Skeletal muscle satellite cell (primary cell): ENCODE data around the gene BTG4.

Source experiments
- H3K27me3 ChIP-seq: 2 replicates; pipeline ENCODE4 v1.7.0; 2013; ENCODE audit warnings: low read length; ENCODE audit not compliant: control insufficient read depth, insufficient read depth
- H3K36me3 ChIP-seq: 2 replicates; pipeline ENCODE4 v1.7.0; 2013; ENCODE audit warnings: mild to moderate bottlenecking, control low read depth, low read length; ENCODE audit not compliant: insufficient read depth
- H3K4me1 ChIP-seq: 2 replicates; pipeline ENCODE4 v1.7.0; 2013; ENCODE audit warnings: low read length; ENCODE audit not compliant: control insufficient read depth, insufficient read depth
- H3K4me2 ChIP-seq: 2 replicates; pipeline ENCODE4 v1.7.0; 2013; ENCODE audit warnings: mild to moderate bottlenecking, low read length
- H3K4me3 ChIP-seq: 2 replicates; pipeline ENCODE4 v1.7.0; 2013; ENCODE audit warnings: low read length
- H3K9ac ChIP-seq: 2 replicates; pipeline ENCODE4 v1.7.0; 2013; ENCODE audit warnings: mild to moderate bottlenecking, low read depth, low read length, moderate library complexity
- H3K9me3 ChIP-seq: replicated peaks from 2 replicates; pipeline ENCODE4 v1.7.0; 2013; ENCODE audit warnings: mild to moderate bottlenecking, control low read depth, low read length

BTG4 gene

DNA sequence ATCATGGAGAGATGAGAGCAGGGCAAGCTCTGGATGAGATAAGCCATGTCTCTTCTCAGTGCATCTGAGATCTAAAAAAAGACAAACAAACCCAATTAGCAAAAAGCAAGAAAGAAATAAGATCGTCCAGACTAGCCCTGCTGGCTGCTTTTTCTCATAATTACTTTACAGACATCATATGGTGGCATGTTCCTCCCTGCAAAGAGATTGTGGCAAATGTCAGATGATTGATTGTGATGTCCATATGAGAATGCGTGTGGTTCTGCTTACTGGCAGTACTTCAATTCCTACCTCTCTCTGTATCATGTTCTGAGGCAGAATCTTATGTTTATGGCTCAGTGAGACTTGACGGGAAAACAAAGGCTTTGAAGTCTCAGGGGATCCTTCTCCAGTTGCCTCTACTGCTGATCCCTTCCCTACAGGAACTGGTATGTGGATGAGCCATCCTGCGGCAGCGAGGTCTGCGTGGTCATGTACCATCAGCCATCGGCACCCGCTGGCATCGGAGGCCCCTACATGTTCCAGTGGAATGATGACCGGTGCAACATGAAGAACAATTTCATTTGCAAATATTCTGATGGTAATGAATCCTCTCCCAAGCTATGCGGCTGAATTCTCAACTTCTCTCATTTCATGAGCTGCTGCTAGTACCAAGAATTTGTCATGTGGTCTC lies 37.1 kb upstream of the BTG4 start:
- Histone ChIP-seq H3K9ac (no peak overlapping the region), H3K4me3 (no peak overlapping the region), H3K27me3 (no peaks in the 10 kb centered on the region), H3K4me2 (no peak overlapping the region), H3K4me1 (peaks cover 7% of the 10 kb centered on the region), H3K36me3 (peaks cover 50% of the 10 kb centered on the region), H3K9me3 (no peaks in the 10 kb centered on the region)

DNA sequence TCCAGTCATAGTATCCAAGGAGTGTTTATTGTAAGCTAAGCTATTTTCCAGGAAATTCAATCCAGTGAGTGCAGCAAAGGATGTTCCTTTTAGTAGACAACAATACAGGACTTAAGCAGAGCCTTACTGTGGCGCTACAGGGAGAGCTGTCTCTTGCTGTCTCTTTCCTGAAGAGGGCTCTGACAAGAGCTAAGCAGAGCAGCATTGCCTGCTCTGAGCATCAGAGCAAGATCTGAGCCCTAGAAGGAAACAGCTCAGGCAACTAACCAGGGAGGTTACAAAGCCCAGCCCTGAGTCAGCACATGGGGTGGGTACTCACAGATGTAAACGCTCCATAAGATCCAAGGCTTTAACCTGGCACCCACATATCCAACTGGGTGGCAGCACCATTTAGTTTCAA lies 36.3 kb upstream of the BTG4 start:
- Histone ChIP-seq H3K27me3 (no peaks in the 10 kb centered on the region), H3K4me3 (no peak overlapping the region), H3K36me3 (peaks cover 55% of the 10 kb centered on the region), H3K4me2 (no peak overlapping the region), H3K4me1 (no peaks in the 10 kb centered on the region), H3K9me3 (no peaks in the 10 kb centered on the region), H3K9ac (no peak overlapping the region)

DNA sequence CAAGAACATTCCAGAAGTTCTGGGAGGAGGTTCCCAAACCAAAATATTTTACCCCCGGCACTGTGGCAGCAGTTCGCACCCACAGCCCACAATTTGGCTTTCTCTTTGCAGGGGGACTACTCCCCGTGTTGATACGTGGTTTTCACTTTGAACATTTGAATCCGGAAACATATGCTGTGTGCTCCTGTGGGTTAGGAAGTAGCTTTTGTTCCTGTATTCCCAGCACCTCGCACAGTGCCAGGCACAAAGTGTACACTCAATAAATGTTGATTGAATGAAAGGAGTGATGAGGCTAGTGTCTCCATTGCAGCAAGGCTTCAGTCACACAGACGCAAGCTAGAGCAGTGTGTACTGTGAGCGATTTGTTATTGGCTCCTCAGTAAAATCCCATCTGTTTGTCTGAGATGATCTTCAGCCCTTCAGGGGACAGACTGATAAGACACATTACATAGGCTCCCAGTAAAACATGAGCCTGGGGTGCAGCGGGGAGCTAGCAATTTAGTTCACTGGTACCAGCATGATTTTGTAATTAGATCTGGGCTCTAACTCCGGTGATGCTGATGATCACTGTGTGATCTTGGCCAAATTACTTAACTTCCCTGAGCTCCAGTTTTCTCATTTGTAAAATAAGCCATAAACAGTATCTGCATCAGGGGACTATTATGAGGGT lies 30.6 kb upstream of the BTG4 start:
- peaks cover 34% of the 10 kb centered on the region for H3K36me3 ChIP-seq
- H3K9ac ChIP-seq, result no peak overlapping the region
- H3K27me3 ChIP-seq, result no peaks in the 10 kb centered on the region
- no peaks in the 10 kb centered on the region for H3K9me3 ChIP-seq
- H3K4me1 ChIP-seq, result peaks cover 21% of the 10 kb centered on the region
- H3K4me2 ChIP-seq, result no peak overlapping the region
- H3K4me3 ChIP-seq, result no peak overlapping the region

DNA sequence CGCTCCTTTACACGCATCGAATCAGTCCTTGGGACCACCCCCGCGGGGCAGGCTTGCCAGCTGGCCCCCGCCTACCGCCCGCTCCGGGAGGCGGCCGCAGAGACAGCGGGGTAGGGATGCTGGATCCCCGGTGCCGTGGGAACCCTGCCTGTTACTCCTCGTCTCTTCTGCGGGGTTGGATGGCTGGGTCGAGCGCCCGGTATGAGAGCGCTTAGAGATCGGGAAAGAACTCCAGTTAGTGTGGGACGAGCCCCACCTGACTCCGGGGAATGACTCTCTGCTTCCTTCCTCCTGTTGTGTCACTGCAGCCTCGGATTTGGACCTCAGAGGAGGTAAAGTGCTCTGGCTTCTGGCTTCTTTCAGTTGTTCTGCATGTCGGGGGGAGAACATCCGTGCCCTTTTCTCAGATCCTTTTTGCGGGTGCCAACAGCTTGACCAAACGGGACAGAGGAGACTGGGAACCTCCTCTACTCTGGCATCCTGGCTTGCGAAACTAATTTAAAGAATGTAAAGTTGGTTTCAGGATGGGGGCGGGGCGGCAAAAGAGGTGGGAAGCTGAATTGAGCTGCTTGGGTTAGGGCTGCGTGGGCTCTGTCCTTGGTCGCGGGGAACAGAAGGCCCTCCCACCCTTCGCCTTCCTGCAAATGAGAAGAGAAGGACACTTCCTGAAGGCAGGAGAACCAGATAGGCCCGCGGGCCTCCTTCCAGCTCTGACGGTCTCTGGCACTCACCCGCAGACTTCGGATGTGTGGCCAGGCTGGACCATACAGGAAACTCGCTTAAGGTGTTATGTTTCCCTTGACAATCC lies 29.3 kb upstream of the BTG4 start:
- no peaks in the 10 kb centered on the region for H3K9me3 ChIP-seq
- peak overlapping the region; percentile 99 for H3K4me2 ChIP-seq
- H3K4me1 ChIP-seq, result peaks cover 21% of the 10 kb centered on the region
- no peaks in the 10 kb centered on the region for H3K27me3 ChIP-seq
- peaks cover 23% of the 10 kb centered on the region for H3K36me3 ChIP-seq
- peak overlapping the region; percentile 78 for H3K4me3 ChIP-seq
- H3K9ac ChIP-seq, result peak overlapping the region; percentile 76

DNA sequence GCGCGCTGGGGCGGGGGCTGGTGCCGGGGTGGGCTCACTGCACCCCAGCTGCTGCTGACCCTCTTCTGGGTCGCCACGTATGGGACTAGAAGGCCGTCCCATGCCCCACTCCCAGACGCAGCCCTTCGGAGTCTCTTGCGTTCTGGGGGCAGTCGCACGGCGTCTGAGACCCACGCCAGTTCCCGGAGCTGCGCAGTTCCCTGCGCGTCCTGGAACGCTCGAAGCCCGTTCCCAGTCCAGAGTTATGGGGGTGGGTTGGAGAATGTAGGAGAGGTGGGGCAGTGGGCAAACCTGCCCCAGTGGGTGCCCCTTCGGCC lies 28.7 kb upstream of the BTG4 start:
- H3K9ac ChIP-seq, result peak overlapping the region; percentile 76

DNA sequence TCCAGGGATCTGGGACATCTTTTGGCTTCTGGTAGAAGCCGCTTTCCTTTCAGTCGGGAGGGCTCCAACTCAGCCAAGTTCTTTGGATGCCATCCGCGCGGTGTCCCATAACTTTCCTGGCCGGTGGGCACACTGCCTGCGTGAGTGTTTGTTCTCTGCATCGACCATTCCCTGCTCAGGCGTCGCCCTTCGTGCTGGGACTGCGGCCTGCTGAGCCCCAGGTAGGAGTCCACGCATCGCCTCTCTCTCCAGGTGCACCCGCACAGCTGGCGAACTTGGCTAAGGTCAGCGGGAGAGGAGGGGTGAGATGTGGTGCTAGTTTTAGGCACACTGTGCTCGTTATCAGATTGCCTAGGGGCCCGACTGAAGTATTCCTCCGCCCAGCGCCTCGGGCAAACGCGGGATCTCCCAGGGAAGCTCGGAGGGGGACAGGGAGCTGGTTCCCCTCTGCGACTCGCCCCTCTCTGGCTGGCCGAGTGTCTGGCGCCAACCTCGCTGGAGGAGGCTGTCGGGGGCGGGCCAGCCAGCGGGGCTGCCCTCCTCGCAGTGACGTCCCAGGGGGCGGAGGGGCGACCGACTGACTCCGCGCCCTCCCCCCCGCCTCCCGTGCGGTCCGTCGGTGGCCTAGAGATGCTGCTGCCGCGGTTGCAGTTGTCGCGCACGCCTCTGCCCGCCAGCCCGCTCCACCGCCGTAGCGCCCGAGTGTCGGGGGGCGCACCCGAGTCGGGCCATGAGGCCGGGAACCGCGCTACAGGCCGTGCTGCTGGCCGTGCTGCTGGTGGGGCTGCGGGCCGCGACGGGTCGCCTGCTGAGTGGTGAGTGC lies 28.1 kb upstream of the BTG4 start, which contains the start of gene LAYN:
LAYN (plus strand) TSS at position 607 of the 823 bp plus-strand sequence; CDS start at position 731, 124 bp downstream.
- Histone ChIP-seq H3K4me3 (peak within 1 kb of the TSS; percentile 78), H3K4me2 (peak within 1 kb of the TSS; percentile 99), H3K4me1 (peaks cover 21% of the 10 kb centered on the region), H3K27me3 (no peaks in the 10 kb centered on the region), H3K36me3 (peaks cover 11% of the 10 kb centered on the region), H3K9ac (peak within 1 kb of the TSS; percentile 76), H3K9me3 (no peaks in the 10 kb centered on the region)

More for the DNA sequence above, 28.7 kb upstream of the BTG4 start:
- H3K36me3 ChIP-seq, result peaks cover 17% of the 10 kb centered on the region
- H3K4me1 ChIP-seq, result peaks cover 21% of the 10 kb centered on the region
- H3K4me3 ChIP-seq, result peak overlapping the region; percentile 78
- no peaks in the 10 kb centered on the region for H3K9me3 ChIP-seq
- H3K4me2 ChIP-seq, result peak overlapping the region; percentile 99
- no peaks in the 10 kb centered on the region for H3K27me3 ChIP-seq

DNA sequence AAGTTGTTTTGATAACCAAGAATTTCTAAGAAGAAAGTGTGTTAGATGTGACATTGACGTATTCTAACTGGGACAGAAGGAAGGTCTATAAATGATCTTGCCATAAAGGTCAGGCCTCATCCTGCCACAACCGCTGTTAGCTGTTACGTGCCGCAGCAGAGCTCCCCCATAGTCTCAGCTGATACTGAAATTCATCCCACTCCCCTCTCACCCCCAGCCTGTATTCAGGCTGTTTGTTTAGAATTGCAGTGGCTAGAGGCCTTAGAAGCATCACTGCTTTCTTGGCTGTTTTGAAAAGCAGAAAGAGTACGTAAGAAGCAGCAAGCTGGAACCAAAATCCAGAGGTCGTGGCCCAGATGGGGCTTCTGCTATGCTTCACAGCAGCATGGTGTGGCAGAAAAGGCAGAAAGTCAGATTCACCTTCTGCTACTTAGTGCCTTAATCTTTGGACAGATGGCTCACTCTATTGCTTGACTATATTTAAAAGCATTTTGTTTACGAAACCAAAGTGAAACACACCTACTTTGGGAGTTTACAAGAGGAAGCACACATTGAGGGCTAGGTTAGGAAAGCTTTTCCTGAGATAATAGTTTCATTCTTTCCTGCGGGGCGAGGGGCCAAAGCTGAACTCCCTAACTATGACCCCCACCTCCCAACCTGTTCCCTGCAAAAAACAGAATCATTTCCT lies 27.4 kb upstream of the BTG4 start:
- Histone ChIP-seq H3K4me2 (peak overlapping the region; percentile 99), H3K9ac (peak overlapping the region; percentile 76), H3K9me3 (no peaks in the 10 kb centered on the region), H3K36me3 (peaks cover 7% of the 10 kb centered on the region), H3K27me3 (no peaks in the 10 kb centered on the region), H3K4me3 (peak overlapping the region; percentile 78), H3K4me1 (peaks cover 29% of the 10 kb centered on the region)

DNA sequence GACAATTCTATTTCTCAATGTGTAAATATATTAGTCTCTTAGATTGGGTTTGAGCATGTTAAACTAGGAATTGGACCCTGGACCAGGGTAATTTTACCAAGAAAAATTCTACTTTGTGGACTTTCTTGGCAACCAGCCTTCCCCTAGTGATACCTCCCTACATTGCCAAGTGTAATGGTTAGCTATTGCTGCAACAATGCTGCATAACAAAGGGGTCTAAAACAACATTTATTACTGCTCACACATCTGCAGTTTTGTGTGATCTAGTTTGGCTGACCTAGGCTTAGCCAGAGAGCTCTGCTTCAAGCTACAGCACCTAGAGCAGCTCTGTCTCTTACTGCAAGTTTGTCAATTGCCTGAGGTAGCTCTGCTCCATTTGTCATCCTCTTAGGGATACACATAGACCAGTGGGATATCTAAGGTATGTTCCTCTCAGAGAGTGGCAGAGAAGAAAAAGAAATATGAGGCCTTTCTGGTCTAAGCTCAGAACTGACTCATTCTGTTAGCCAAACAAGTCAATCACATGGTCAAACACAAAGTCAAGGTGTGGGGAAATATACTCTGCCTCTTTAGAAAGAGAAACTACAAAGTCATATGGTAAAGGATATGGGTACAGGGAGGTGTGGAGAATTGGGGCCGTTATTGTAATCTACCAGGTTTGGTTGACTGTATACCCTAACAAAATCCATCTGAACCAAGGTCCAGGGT lies 26.4 kb upstream of the BTG4 start:
- no peak overlapping the region for H3K4me2 ChIP-seq
- H3K9me3 ChIP-seq, result no peaks in the 10 kb centered on the region
- no peaks in the 10 kb centered on the region for H3K27me3 ChIP-seq
- no peak overlapping the region for H3K9ac ChIP-seq
- H3K36me3 ChIP-seq, result no peaks in the 10 kb centered on the region
- H3K4me1 ChIP-seq, result peaks cover 30% of the 10 kb centered on the region
- H3K4me3 ChIP-seq, result no peak overlapping the region

DNA sequence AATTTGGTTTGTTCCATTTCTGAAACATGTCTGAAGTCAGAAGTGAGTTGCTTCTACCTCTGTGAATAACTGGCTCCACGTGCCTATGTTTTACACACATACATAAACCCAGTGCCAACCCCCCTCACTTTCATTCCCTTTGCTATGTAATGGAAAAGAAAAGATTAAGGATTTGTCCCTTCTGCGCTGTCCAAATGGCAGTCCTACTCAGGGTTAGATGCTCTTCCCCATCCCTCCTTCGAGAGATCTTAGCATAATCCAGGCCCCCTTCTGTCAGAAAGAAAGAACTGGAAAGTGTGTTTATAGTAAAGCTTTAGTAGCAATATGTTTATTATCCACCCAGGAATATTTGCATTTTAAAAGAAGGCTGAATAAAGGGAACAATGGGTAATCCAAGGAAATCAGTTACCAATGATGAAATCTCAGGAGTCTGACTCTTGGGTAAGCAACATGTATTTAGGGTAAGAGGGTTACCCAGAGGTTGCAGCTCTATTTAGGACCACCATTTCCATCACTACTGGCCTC lies 25.2 kb upstream of the BTG4 start:
- H3K27me3 ChIP-seq, result no peaks in the 10 kb centered on the region
- H3K4me1 ChIP-seq, result peaks cover 31% of the 10 kb centered on the region
- H3K9ac ChIP-seq, result no peak overlapping the region
- H3K4me2 ChIP-seq, result no peak overlapping the region
- no peaks in the 10 kb centered on the region for H3K9me3 ChIP-seq
- no peak overlapping the region for H3K4me3 ChIP-seq
- H3K36me3 ChIP-seq, result no peaks in the 10 kb centered on the region

DNA sequence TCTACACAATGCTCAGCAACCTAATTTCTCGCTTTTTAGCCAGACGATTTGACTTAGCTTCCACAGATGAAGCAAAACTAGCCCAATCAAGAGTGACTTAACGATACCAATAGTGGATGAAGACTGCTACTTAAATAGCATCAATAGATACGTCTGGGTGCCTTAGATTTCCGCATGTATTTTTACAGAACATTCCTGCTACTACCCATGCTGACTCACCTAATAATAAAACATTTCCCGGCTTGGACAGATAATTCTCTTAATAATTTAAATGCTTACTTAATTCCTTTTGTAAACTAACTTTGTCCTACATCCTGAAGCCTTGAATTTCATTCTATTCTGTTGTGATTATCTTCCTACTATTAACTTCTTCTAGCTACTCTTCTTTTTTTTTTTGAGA lies 23.1 kb upstream of the BTG4 start:
- H3K27me3 ChIP-seq, result no peaks in the 10 kb centered on the region
- no peak overlapping the region for H3K9ac ChIP-seq
- H3K4me2 ChIP-seq, result no peak overlapping the region
- peaks cover 35% of the 10 kb centered on the region for H3K4me1 ChIP-seq
- no peaks in the 10 kb centered on the region for H3K9me3 ChIP-seq
- no peaks in the 10 kb centered on the region for H3K36me3 ChIP-seq
- H3K4me3 ChIP-seq, result no peak overlapping the region
